IPS-NIHi7 (cell line): ENCODE measurements around the gene KATNIP.

Experiments
- DNase-seq: peaks from one replicate; pipeline ENCODE4 v3.0.0; 2012; ENCODE audit warnings: mixed read lengths; ENCODE audit errors: extremely low spot score

KATNIP gene

GRCh38 chr16:27549746-27550581 lies at the start of gene KATNIP, which contains the start of gene GTF3C1:
Gene KATNIP, plus strand, starts transcription at chr16:27550144. Its CDS starts 27 bp downstream, at chr16:27550171.
Gene GTF3C1, minus strand, starts transcription at chr16:27549913. Its CDS starts 23 bp downstream, at chr16:27549890.
- peak; percentile 100 for DNase-seq

- DNase-seq = no peak
Measured at GRCh38 chr16:27500801-27501200, 49.1 kb upstream of the KATNIP start.

GRCh38 chr16:27503662-27504061 lies 46.3 kb upstream of the KATNIP start:
- DNase-seq = no peak

GRCh38 chr16:27505297-27506236 lies 44.4 kb upstream of the KATNIP start:
- DNase-seq = no peak

- DNase-seq = no peak
Measured at GRCh38 chr16:27506771-27507170, 43.2 kb upstream of the KATNIP start.

- DNase-seq = no peak
Measured at GRCh38 chr16:27508476-27508875, 41.5 kb upstream of the KATNIP start.

- DNase-seq = no peak
Measured at GRCh38 chr16:27511657-27512448, 38.1 kb upstream of the KATNIP start.

GRCh38 chr16:27514806-27515205 lies 35.1 kb upstream of the KATNIP start:
- no peak for DNase-seq

GRCh38 chr16:27515874-27516353 lies 34.0 kb upstream of the KATNIP start:
- peak; percentile 87 for DNase-seq

- DNase-seq = no peak
Measured at GRCh38 chr16:27516365-27516764, 33.6 kb upstream of the KATNIP start.

GRCh38 chr16:27517664-27518063 lies 32.3 kb upstream of the KATNIP start:
- DNase-seq = no peak

GRCh38 chr16:27518226-27518625 lies 31.7 kb upstream of the KATNIP start:
- DNase-seq = no peak

GRCh38 chr16:27520982-27521673 lies 28.8 kb upstream of the KATNIP start:
- DNase-seq = no peak

- no peak for DNase-seq
Measured at GRCh38 chr16:27522173-27522707, 27.7 kb upstream of the KATNIP start.

- DNase-seq = no peak
Measured at GRCh38 chr16:27526180-27526579, 23.8 kb upstream of the KATNIP start.

GRCh38 chr16:27528294-27528693 lies 21.6 kb upstream of the KATNIP start:
- DNase-seq = no peak

- no peak for DNase-seq
Measured at GRCh38 chr16:27529962-27530361, 20.0 kb upstream of the KATNIP start.

GRCh38 chr16:27531186-27531585 lies 18.8 kb upstream of the KATNIP start:
- DNase-seq = no peak

- no peak for DNase-seq
Measured at GRCh38 chr16:27531826-27532800, 17.8 kb upstream of the KATNIP start.
